Gastroesophageal sphincter (tissue), 4 donors: Measurements from ENCODE around the gene SPDYC. TPM values are rescaled to one million over a fixed set of nuclear protein-coding genes. Genes with fewer than 3 reads are reported as not detected.

Experiments
- ATAC-seq: fragments of 150-250 bp; one replicate; pipeline ENCODE4 v1.9.1; 2016; ENCODE audit warnings: mild to moderate bottlenecking, moderate library complexity
- H3K27ac ChIP-seq, 4 donors: fragments of 200-600 bp; sonication (generic) in 3 of 4; 1 replicate in 3 of 4; 2 replicates in 1 of 4; pipeline ENCODE4 v1.5.1; 2016 to 2019
- H3K27me3 ChIP-seq: fragments of 200-600 bp; sonication (generic); one replicate; pipeline ENCODE4 v1.5.1; 2019
- H3K36me3 ChIP-seq, 2 donors: fragments of 200-600 bp; sonication (generic); one replicate each; pipeline ENCODE4 v1.5.1; 2019; ENCODE audit warnings: control low read depth in 1 of 2
- H3K4me1 ChIP-seq, 3 donors: fragments of 200-600 bp; sonication (generic); 1 replicate in 2 of 3; 2 replicates in 1 of 3; pipeline ENCODE4 v1.5.1; 2016 to 2019; ENCODE audit warnings: control low read depth in 2 of 3
- H3K4me3 ChIP-seq, 2 donors: fragments of 200-600 bp; sonication (generic); one replicate each; pipeline ENCODE4 v1.5.1; 2019; ENCODE audit warnings: mild to moderate bottlenecking in 1 of 2, moderate library complexity in 1 of 2
- H3K9me3 ChIP-seq, 3 donors: fragments of 200-600 bp; sonication (generic); one replicate each; pipeline ENCODE4 v1.5.1; 2017 to 2019; ENCODE audit warnings: control low read depth in 2 of 3
- EP300 ChIP-seq: sonication (generic); formaldehyde crosslinking; IDR thresholded peaks from one replicate; pipeline ENCODE4 v1.6.1; 2017; ENCODE audit warnings: antibody characterized with exemption, mild to moderate bottlenecking
- POLR2A ChIP-seq, 2 donors: fragments of 450-650 bp; IDR thresholded peaks; one replicate each; pipeline ENCODE4 v1.6.1; 2017; ENCODE audit warnings: antibody characterized with exemption in 2 of 2, mild to moderate bottlenecking in 2 of 2, moderate library complexity in 1 of 2
- POLR2AphosphoS5 ChIP-seq: sonication (generic); formaldehyde crosslinking; IDR thresholded peaks from one replicate; pipeline ENCODE4 v1.6.1; 2017; ENCODE audit warnings: antibody characterized with exemption
- WGBS, 2 donors: methylation state at CpG; one replicate each; pipeline ENCODE4 v1.1.5; 2018; ENCODE audit warnings: low coverage in 1 of 2; 5-methylcytosine and 5-hydroxymethylcytosine counted together
- total RNA-seq, 4 donors: library from RNA; depleted of rRNA; stranded (reverse); fragments of >200 nt; gene quantifications; one replicate each; pipeline ENCODE4 v1.1.0, GENCODE V29; 2016
- TF ChIP-seq, protein P1 (sequence below), 4 experiments: fragments of 200-600 bp in 2 of 4; fragments of 450-650 bp in 2 of 4; sonication (generic) in 1 of 4; IDR thresholded peaks; one replicate each; pipeline ENCODE4 v1.5.1; 2017 to 2019; ENCODE audit warnings: antibody characterized with exemption in 4 of 4, mild to moderate bottlenecking in 2 of 4, moderate library complexity in 2 of 4

SPDYC gene
- total RNA-seq, 4 donors from 2014 or later: not detected

DNA sequence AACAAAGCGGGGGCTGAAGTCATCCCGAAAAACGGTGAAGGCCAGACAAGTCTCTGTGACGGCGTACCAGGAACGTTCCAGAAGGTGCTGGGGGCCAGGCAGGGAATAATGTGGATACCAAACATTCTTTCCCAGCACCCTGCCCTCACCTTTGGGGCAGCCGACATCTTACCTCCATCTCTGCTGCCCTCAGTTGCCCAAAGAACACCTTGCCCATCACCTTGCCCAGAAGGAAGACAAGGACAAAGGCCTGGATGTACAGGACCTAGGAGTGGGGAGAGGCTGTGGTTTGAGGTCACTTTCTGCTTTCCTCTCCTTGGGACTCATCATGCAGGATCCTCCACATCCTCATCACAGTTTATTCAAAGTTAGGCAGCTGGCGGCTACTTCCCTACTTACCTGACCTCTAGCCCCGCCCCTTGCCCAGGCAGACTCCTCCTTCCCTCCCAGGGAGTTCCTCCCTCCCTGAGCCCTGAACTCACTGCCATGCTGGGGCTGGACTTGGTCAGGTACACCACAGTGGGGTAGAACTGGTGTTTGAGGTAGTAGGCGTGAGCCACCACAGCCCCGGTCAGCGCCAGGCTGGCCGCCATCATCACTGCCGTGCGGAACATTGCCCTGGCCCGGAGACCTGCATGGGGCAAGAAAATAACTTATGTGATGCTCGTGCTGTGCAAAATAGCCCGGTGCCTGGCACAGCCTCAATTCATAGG lies 36.9 kb upstream of the SPDYC start:
- ATAC-seq: no peak
- no peak for TF ChIP-seq EP300
- no peak for TF ChIP-seq POLR2A (IDR thresholded peaks at IDR 0.05)
- Histone ChIP-seq H3K4me1 (peaks cover 0 to 43% (median 11%) of the 10 kb centered on the region in 3 donors), H3K27ac (peak overlapping the region in 3 of 4 donors; percentile 94 to 97 (median 95)), H3K36me3 (peaks cover 0 to 50% of the 10 kb centered on the region in 2 donors), H3K9me3 (no peaks in the 10 kb centered on the region), H3K27me3 (no peaks in the 10 kb centered on the region), H3K4me3 (peak overlapping the region; percentile 84 to 96)
- 0 to 45% methylated on average over 1 to 5 of the region's 18 CpGs for WGBS, 2 donors

DNA sequence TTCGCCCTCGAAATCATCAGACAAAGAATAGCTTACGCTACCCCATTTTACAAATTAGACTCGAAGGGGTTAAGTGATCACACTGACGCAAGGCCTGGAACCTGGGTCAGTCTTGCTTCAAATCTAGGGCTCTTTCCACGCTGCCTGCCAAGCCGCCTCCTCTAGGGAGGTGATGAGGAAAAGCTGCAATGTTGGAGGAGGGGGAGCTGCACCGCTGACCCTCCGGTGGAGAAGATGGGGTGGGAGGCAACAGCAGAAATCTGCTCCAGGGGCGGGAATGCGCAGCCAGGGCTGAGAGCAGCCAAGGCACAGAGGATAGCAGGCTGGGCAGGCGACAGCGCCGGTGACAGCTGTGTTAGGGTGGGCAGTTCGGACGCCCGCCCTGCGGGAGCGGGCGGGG lies 36.3 kb upstream of the SPDYC start:
- H3K4me3 ChIP-seq: peak overlapping the region; percentile 84 to 96
- H3K9me3 ChIP-seq: no peaks in the 10 kb centered on the region
- no peak for ATAC-seq
- H3K4me1 ChIP-seq: peaks cover 0 to 43% (median 11%) of the 10 kb centered on the region in 3 donors
- H3K27ac ChIP-seq: peak overlapping the region; percentile 94 to 98 (median 96)
- WGBS, 2 donors: 0 to 3% methylated on average over 7 to 9 of the region's 20 CpGs
- H3K36me3 ChIP-seq: peaks cover 0 to 44% of the 10 kb centered on the region in 2 donors
- TF ChIP-seq EP300 (no peak), POLR2A (IDR thresholded peaks at IDR 0.05) (no peak), POLR2AphosphoS5 (no peak)
- TF ChIP-seq, protein P1, sequence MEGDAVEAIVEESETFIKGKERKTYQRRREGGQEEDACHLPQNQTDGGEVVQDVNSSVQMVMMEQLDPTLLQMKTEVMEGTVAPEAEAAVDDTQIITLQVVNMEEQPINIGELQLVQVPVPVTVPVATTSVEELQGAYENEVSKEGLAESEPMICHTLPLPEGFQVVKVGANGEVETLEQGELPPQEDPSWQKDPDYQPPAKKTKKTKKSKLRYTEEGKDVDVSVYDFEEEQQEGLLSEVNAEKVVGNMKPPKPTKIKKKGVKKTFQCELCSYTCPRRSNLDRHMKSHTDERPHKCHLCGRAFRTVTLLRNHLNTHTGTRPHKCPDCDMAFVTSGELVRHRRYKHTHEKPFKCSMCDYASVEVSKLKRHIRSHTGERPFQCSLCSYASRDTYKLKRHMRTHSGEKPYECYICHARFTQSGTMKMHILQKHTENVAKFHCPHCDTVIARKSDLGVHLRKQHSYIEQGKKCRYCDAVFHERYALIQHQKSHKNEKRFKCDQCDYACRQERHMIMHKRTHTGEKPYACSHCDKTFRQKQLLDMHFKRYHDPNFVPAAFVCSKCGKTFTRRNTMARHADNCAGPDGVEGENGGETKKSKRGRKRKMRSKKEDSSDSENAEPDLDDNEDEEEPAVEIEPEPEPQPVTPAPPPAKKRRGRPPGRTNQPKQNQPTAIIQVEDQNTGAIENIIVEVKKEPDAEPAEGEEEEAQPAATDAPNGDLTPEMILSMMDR (IDR thresholded peaks at IDR 0.05): no peak
- no peaks in the 10 kb centered on the region for H3K27me3 ChIP-seq

DNA sequence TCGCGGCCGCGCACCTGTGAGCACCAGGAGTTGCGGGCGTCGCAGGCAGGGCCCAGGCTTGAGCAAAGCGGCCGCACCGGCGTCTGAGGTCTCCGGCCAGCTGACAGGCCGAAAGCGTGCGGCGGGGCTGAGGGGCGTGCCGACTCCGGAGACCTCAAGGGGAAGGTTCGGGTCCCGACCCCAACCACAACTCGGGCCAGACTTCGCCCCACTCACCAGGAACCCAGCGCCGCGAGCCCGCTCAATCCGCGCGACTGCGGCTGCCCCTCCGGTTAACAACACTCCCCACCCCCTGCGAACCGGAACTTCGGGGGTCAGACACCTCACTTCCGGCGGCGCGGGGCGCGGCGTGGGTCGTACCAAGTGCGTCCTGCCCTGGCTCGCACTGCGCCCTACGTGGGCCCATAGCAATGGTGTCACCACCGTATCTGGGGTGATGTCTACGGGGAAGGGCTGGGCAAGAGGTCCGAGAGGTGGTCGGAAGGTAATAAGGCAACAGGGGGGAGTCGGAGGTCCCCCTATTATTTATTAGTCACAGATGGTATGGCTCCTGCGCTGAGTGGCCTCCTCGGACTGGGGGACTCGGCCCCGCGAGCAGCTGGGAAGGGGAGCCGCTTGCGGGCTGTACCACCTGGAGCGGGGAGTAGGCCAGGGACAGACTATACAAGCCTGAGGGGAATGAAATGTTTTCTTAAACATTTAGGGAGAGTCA lies 35.6 kb upstream of the SPDYC start, which contains the start of gene SYVN1:
SYVN1 (minus strand) TSS at position 280 of the 712 bp plus-strand sequence. CDS start 918 bp downstream, outside the sequence.
- Histone ChIP-seq H3K27ac (peak within 1 kb of the TSS; percentile 94 to 98 (median 96)), H3K4me3 (peak within 1 kb of the TSS; percentile 84 to 96), H3K36me3 (peaks cover 0 to 37% of the 10 kb centered on the region in 2 donors), H3K9me3 (no peaks in the 10 kb centered on the region), H3K4me1 (peaks cover 0 to 43% (median 11%) of the 10 kb centered on the region in 3 donors), H3K27me3 (no peaks in the 10 kb centered on the region)
- TF ChIP-seq, protein P1 (IDR thresholded peaks at IDR 0.05): no peak
- TF ChIP-seq POLR2AphosphoS5 (peak; percentile 98), POLR2A (IDR thresholded peaks at IDR 0.05) (peak; percentile 95), EP300 (no peak)
- 0% methylated on average over 13 of the region's 60 CpGs; no CpG with 5 or more reads in 1 of the 2 donors for whole genome bisulfite sequencing, 2 donors
- peak; percentile 90 for ATAC-seq

DNA sequence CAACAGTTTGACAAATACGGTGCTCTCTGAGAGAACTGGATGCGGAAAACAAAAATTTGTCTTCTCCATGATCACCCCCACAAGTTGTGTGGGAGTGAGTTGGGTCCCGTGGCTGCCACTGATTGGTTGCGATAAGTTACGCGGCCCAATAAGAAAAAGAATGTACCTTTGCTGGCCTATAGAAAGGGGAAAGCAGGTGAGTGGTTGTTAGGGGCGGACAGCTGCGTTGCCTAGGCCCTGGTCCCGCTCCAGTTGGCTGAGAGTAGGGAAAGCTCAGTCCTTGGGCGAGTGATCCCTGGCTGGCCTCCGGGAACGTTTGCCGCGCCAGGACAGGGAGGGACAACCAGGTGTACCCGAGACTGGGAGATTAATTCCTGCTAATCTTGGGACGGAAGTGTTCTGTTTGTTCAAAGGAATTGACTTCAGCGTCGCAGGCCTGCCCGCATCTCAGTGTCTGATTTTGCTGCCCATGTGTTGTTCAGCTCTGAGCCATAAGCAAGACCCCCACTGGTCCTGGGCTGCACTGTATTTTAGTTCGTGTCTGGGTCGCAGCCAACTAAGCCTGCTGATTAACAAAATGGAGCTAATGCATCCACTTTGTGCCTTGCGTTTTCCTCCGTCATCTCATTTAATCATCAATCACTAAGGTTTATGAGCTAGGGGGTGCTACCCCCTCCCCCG lies 34.9 kb upstream of the SPDYC start:
- peak overlapping the region; percentile 84 to 96 for H3K4me3 ChIP-seq
- TF ChIP-seq, protein P1 (IDR thresholded peaks at IDR 0.05): peak in 1 of 4 experiments; percentile 11
- TF ChIP-seq EP300 (no peak), POLR2AphosphoS5 (peak; percentile 63)
- peaks cover 0 to 30% of the 10 kb centered on the region in 2 donors for H3K36me3 ChIP-seq
- peak overlapping the region; percentile 94 to 98 (median 96) for H3K27ac ChIP-seq
- WGBS, 2 donors: 0% methylated on average over 2 to 21 of the region's 24 CpGs
- H3K4me1 ChIP-seq: peaks cover 0 to 43% (median 11%) of the 10 kb centered on the region in 3 donors
- peak; percentile 95 for ATAC-seq
- no peaks in the 10 kb centered on the region for H3K9me3 ChIP-seq
- H3K27me3 ChIP-seq: no peaks in the 10 kb centered on the region

DNA sequence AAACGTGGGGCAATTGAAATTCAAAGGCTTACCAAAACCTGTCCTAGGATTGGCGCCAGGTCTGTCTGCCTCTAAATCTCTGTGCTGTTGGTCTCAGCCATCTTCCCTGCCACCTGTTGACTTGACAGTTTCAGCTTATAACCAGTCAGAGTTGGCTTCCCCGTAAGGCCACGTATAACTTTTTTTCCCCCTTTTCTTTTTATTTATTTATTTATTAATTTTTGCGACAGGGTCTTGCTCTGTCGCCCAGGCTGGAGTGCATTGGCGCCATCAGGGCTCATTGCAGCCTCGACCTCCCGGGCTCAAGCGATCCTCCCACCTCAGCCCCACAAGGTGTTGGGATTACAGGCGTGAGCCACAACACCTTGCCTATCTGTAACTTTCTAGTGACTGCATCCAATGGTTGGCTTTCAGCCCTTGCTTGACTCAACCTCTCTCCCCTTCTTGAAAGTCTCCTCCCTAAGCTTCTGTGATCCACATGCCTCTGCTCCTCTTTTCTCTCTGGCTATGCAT lies 34.3 kb upstream of the SPDYC start:
- Histone ChIP-seq H3K27ac (peak overlapping the region; percentile 94 to 98 (median 96)), H3K36me3 (peaks cover 0 to 24% of the 10 kb centered on the region in 2 donors), H3K4me3 (peak overlapping the region; percentile 84 to 96), H3K4me1 (peaks cover 0 to 43% (median 11%) of the 10 kb centered on the region in 3 donors), H3K27me3 (no peaks in the 10 kb centered on the region), H3K9me3 (no peaks in the 10 kb centered on the region)
- TF ChIP-seq POLR2A (IDR thresholded peaks at IDR 0.05) (no peak), EP300 (no peak), POLR2AphosphoS5 (no peak)
- TF ChIP-seq, protein P1 (IDR thresholded peaks at IDR 0.05): no peak
- ATAC-seq: no peak
- WGBS, 2 donors: 17 to 41% methylated on average over 5 to 11 of the region's 11 CpGs
